ENCODE results near the gene GPC2.
"Not testable (repeated sequence)": the region's sequence is repeated elsewhere in the genome, so short reads cannot be mapped to it uniquely, and the experiment has no call there.

GPC2 gene

DNA sequence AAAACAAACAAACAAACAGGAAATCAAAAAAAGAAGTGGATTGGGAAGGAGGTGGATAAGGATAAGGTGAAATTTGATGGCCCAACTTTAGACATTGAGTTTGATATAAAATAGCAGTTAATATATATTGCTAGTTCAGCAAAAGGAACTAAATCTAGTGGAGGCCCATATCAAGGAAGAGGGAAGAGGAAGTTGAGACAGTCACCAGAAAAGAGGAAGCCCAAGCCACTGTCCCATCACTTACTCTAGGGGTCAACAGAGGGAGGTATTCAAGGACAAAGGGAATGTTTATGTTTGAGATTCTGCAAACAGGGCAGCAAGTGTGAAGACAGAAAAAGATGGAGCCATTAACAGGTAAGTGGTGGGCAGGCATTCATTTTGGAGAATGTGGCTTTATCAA is 24.8 kb downstream of the GPC2 start:
- no peak for DNase-seq (ENCODE audit: low read depth)

GRCh38 chr7:100148559-100149328 is 28.4 kb downstream of the GPC2 start, which contains the start of gene LAMTOR4:
Gene LAMTOR4 (plus strand): TSS chr7:100148918. CDS start chr7:100148973, 55 bp downstream.
- DNase-seq (ENCODE audit: low read depth), result peak; percentile 98

- no peak for DNase-seq (ENCODE audit: low read depth)
Measured at GRCh38 chr7:100148225-100148558, 29.0 kb downstream of the GPC2 start.

- DNase-seq (ENCODE audit: low read depth), result no peak
Measured at GRCh38 chr7:100147278-100147677, 29.9 kb downstream of the GPC2 start.

DNA sequence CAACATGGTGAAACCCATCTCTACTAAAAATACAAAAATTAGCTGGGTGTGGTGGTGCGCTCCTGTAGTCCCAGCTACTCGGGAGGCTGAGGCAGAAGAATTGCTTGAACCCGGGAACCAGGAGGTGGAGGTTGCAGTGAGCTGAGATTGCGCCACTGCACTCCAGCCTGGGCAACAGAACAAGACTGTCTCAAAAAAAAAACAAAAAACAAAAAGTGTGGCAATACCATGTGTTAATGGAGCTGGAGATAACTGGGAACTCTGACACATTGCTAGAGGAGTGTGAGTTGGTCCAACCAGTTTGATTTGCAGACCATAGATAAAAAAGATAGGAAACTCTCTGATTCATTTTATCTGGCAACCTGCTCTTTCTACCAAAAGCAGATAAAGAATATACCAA is 30.8 kb downstream of the GPC2 start:
- DNase-seq (ENCODE audit: low read depth), result not testable (repeated sequence)

GRCh38 chr7:100142461-100142860 is 34.7 kb downstream of the GPC2 start:
- no peak for DNase-seq (ENCODE audit: low read depth)

DNA sequence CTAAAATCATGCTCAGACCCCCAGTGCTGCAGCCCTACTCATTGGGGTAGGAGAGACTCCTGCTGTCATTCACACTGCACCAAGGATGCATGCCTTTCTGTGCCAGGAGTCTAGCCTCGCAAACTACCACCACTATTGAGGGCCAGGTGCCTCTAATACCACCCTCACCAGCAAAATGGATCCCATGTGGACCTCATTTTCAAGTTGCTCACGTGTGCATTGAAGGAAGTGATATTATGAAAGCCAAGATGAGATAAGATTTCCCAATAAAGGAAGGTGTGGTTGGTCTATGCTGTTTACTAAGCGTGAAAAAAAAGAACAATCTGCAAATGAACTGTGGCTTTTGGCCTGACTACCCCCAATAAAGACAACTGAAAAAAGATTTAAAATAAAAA is 35.6 kb downstream of the GPC2 start:
- no peak for DNase-seq (ENCODE audit: low read depth)

- DNase-seq (ENCODE audit: low read depth), result no peak
Measured at GRCh38 chr7:100137851-100138760, 39.1 kb downstream of the GPC2 start.

DNA sequence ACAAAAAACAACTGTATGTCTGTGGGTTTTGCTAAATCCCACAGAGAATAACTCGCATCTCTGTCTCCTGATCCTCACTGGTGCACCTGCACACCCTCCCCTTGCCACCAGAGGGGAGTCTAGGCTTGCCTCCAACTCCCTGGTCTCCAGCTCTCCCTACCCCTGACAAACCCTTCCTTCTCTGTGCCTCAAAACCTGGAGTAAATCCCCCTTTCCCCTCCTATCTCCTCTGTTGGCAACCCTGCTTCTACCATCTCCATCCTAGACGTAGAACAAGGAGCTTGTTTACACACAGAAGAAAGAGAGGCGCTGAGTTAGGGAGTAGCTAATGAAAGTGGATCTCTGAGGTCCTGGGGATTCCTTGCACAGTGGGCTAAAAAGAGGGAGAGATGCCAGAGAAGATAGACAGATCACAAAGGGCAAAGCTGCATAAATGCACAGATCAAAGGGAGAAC is 44.5 kb downstream of the GPC2 start:
- peak; percentile 45 for DNase-seq (ENCODE audit: low read depth)

DNA sequence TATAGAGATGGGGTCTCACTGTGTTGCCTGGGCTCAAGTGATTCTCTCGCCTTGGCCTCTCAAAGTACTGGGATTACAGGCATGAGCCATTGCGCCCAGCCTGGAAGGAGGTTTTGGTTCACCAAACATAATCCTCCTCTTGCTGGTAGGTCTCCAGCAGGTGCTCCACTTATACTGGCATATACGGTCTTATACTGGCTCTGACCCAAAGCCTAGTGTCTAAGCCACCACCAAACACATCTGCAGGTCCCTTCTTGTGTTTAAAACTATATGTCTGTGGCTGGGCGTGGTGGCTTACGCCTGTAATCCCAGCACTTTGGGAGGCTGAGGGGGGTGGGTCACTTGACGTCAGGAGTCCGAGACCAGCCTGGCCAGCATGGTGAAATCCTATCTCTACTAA is 45.1 kb downstream of the GPC2 start:
- DNase-seq (ENCODE audit: low read depth), result no peak

GRCh38 chr7:100130608-100131453 is 46.4 kb downstream of the GPC2 start:
- peak; percentile 73 for DNase-seq (ENCODE audit: low read depth)

- DNase-seq (ENCODE audit: low read depth), result not testable (repeated sequence)
Measured at GRCh38 chr7:100130220-100130607, 47.0 kb downstream of the GPC2 start.

DNA sequence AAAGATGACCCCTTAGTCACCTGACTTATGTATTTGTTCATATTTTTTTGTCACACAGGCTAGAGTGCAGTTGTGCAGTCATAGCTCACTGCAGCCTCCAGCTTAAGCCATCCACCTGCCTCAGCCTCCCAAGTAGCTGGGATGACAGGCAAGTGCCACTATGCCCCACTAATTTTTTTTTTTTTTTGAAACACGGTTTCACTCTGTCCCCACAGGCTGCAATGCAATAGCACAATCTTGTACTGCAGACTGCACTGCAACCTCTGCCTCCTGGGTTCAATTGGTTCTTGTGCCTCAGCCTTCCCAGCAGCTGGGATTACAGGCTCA is 48.6 kb downstream of the GPC2 start:
- no peak for DNase-seq (ENCODE audit: low read depth)

GRCh38 chr7:100127866-100128636 is 49.1 kb downstream of the GPC2 start:
- no peak for DNase-seq (ENCODE audit: low read depth)

- DNase-seq (ENCODE audit: low read depth), result peak; percentile 83
Measured at GRCh38 chr7:100126931-100127865, 50.0 kb downstream of the GPC2 start, which contains the start of gene MBLAC1. Gene MBLAC1 (plus strand): TSS chr7:100126967. CDS start chr7:100127396, 429 bp downstream.

DNA sequence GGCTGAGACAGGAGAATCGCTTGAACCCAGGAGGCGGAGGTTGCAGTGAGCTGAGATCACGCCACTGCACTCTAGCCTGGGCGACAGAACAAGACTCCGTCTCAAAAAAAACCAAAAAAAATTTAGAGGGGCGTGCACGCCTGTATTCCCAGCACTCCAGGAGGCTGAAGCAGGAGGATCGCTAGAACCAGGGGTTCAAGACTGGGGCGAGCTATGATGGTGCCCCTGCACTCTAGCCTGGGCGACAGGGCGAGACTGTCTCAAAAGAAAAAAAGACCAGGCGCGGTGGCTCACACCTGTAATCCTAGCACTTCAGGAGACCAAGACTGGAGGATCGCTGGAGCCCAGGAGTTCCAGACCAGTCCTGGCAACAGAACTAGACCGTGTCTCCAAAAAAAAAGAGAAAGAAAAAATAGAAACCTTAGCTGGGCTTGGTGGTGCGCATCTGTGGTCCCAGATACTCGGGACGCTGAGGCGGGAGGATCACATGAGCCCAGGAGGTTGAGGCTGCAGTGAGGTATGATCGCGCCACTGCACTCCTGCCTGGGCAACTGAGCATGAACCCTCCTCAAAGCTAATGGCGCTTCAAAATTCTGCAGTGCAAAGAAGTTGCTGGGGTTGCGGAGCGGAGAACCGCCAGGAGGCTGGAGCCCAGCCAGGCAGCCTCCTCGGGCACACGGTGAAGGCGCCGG is 50.8 kb downstream of the GPC2 start:
- DNase-seq (ENCODE audit: low read depth), result peak; percentile 18

DNA sequence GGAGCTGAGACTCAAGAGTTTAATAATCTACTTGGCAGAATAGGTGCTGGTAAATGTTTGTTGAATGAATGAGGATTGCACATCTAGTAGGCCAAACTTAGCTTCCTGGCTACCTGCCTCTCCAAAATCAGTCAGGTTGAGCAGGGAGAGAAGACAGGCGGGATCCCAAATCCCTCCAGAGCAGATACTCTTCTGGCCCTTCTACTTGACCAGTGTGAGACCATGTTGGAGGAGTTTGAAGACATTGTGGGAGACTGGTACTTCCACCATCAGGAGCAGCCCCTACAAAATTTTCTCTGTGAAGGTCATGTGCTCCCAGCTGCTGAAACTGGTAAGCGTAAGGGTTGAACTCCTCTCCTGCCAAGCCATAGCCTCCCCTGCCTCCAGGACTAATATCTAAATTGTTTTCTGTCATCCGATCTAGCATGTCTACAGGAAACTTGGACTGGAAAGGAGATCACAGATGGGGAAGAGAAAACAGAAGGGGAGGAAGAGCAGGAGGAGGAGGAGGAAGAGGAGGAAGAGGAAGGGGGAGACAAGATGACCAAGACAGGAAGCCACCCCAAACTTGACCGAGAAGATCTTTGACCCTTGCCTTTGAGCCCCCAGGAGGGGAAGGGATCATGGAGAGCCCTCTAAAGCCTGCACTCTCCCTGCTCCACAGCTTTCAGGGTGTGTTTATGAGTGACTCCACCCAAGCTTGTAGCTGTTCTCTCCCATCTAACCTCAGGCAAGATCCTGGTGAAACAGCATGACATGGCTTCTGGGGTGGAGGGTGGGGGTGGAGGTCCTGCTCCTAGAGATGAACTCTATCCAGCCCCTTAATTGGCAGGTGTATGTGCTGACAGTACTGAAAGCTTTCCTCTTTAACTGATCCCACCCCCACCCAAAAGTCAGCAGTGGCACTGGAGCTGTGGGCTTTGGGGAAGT is 52.6 kb downstream of the GPC2 start:
- no peak for DNase-seq (ENCODE audit: low read depth)

GRCh38 chr7:100122568-100122967 is 54.6 kb downstream of the GPC2 start:
- no peak for DNase-seq (ENCODE audit: low read depth)

DNA sequence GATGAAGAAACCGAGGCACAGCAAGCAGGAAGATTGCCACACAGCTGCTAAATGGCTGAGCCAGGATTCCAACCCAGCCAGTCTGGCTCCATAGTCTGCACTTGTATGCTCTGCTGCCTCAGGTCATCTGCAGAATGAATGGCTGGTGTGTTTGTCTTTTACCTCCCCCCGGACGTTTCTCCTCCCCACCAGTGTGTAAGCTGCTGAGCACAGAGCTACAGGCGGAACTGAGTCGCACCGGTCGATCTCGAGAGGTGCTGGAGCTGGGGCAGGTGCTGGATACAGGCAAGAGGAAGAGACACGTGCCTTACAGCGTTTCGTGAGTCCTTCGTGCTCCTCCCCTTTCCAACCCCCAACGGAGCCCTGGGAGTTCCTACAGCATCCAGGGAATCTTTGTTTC is 55.1 kb downstream of the GPC2 start:
- no peak for DNase-seq (ENCODE audit: low read depth)
